GM18511 (cell line): ENCODE results near the gene SCD5.

Experiments used
- ATAC-seq: cut with Tn5 transposase; IDR thresholded peaks from one replicate; pipeline ENCODE4 v1.9.1; 2021; ENCODE audit warnings: mild to moderate bottlenecking, moderate library complexity; ENCODE audit not compliant: unreplicated experiment

SCD5 gene

DNA sequence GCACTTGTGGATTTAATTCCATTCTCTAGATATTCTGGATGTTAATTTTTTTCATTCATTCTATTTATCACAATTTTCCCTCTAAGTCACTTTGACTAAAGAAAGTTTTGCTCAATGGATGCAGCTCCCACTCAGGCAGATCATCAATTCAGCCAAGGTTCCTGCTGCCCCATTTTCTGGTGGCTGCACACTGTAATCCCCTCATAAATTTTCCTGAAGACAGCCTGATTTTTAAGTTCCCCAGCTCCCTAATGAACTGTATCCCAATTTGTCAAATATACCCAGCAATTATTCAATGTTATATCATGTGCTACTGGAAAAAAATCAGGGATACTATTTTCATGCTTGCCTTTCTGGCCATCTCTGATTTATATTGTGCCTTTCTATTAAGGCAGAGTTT lies 61.2 kb downstream of the SCD5 start:
- ATAC-seq = no peak

DNA sequence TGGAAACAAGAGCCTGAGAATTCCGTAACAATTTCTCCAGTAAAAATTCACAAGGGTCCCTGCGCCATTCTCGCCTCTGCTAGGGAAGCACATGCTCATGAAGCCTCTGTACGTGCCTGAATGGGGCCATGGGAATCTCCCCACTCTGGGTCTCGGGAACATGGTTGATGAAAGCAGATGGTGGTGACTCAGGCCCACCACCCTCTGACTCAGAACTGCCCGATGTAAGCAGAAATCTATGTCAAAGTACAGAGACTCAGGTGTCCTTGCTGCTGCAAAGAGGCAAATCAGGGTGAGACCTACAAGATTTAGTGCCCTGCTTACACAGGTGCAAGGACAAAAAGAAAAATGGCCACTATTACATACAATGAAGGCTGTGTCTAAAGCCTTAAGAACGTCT lies 65.0 kb downstream of the SCD5 start:
- ATAC-seq = no peak

DNA sequence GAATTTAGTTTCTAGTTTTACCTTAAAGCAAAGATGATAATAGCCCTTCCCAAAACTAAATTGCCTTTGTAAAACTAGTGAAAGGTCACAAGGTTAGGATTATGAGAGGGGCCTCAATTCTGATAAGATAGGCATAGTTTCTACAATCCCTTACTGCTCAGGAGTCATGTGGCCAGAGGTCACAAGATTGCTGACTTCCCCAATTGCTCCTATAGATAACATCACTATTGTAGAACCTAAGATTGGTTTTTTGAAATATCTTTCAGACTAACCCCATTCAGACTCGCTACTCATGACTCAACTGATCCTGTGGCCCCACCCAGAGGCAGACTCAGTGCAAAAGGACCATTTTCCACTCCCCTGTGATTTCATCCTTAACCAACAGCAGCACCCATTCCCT lies 70.3 kb downstream of the SCD5 start:
- ATAC-seq = no peak

- no peak for ATAC-seq
Measured at GRCh38 chr4:82726596-82726995, 72.0 kb downstream of the SCD5 start.

DNA sequence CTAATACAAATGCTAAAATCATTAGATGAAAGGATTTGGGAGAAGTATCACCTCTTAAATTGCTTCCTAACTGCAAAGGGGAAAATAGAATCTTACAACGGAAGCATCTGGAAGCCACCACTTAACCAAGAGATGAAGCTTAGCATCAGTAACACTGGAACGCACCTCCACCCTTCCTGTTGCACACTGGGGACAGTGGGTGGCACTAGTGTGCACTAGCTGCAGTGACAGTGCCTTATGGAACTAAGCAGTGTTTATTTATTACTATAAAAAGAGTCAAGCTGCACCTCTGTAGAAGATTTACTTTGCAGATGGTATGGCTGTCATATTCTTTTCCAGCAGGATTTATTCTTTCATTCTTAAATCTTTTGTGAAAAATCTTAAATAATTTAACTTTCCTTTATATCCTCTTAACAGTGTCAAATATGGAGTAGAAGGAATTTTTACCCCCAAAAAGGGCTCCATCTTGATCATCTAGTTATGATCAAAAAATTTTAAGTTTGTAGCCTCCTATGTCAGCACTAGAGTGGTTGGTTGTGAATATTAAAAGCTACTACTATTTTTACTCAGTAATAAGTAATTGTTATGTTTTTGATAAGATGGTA lies 76.7 kb downstream of the SCD5 start:
- no peak for ATAC-seq

- ATAC-seq = no peak
Measured at GRCh38 chr4:82718162-82718940, 80.2 kb downstream of the SCD5 start.

DNA sequence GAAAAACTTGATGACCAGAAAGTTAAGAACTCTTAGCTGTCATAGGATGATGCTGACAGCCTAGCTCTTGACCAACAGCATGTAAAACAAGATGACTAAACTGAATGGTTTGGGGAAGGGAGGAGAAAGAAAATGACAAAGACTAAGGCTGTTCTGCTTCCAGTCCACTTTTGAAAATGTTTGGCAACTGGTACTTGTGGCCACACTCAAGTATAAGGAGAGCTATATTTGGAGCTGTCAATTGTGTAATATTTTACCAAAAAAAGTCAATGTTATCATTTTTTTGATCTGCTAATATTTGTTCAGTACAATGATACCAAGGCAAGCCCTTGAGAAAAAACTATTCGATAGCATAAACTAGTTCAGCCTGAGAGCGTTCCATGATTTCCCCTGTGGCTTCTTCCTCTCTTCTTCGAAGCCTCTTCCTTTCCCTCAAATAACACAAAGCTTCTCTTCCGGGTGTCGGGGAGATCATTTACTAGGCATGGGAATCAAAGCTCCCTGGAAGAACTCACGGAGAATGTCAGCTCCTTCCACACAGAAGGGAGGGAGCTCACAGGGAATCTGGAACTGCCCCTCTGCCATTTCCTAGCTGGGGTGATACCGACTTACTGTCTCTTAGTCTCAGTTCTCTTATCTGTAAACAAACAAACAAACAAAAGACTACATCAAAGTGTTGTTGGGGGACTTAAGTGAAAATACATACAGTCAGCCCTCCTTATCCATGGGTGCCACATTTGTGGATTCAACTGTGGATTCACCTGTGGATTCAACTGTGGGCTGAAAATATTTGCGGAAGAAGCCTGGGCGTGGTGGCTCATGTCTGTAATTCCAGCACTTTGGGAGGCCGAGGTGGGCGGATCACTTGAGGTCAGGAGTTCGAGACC lies 82.6 kb downstream of the SCD5 start:
- no peak for ATAC-seq

- no peak for ATAC-seq
Measured at GRCh38 chr4:82713856-82714255, 84.7 kb downstream of the SCD5 start.

- no peak for ATAC-seq
Measured at GRCh38 chr4:82712561-82712960, 86.0 kb downstream of the SCD5 start.

GRCh38 chr4:82711158-82711785 lies 87.3 kb downstream of the SCD5 start:
- no peak for ATAC-seq

DNA sequence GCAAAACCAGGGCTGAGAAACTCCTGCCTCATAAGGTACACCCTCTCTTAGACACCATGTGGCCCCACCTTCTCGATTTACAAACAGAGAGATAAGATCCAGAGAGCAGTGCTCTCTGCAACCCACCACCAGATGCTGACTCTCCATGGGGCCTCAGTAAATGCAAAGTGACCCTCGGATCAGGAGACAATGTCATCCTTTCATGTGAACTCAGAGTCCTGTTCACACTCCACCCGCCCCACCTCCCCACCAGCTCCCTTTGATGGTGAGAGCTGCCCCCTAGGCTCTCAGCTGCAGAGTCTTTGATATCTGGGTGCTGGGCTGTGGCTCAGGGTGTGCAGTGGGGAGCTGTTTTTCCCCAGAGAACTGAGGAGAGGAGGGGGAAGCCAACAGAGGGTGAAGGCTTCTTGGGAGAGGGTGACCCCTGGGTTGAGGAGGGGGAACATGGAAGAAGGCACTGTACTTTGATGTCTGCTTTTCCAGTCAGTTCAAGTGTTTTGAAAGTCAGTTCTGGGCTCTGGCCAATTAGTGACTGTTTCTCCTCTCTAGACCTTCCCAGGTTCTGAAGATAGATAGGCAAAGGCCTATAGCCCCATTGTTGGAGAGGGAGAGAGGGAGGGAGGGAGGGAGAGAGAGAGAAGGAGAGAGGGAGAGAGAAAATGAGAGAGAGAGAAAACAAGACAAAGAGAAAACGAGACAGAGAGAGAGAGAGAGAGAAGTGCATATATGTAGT lies 88.2 kb downstream of the SCD5 start:
- ATAC-seq = no peak

DNA sequence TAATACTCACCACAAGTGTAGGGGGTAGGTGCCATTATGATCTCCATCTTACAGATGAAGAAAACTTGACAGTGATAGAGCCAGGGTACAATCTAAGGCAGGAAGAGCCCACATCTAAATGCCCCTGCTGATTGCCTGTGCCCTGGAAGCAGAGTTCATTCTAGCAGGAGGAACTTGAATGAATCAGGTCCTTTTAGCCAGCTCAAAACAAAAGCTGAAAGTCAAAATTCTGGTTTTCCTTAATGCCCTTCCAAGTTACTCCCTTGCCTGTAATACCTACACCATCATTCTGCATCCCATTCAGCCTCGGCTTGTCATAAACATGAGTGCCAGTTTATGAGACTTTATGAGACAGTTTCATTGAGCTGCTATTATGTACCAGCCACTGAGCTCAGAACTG lies 89.6 kb downstream of the SCD5 start:
- ATAC-seq = no peak

DNA sequence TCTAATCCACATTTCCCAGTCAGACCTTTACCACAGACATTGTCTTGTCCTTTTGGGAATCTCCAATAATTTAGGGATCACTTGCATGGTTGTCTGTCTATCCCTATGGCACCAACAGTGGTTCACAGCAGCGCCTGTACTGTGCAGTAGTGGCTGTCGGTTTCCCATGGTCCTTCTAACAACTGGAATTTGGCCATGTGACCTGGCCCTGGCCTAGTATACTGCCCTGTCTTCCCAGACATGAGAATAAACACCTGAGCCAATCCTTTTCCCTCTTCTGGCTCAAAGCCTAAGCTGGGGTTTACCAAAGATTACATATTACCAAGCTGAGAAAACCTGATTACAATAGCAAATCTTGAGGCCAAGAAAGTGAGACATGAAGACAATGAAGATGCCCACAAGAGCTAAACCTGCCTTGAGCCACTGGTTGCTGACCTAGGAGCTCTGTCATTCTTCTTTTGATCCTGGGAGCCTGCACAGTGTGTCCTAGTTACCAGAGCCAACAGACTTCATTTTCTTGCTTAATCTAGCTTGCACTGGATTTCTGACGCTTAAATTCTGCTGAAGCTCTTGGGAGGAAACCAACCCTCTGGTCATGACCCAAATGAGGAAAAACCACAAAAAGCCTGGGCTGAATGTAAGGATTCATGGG lies 92.1 kb downstream of the SCD5 start:
- no peak for ATAC-seq

DNA sequence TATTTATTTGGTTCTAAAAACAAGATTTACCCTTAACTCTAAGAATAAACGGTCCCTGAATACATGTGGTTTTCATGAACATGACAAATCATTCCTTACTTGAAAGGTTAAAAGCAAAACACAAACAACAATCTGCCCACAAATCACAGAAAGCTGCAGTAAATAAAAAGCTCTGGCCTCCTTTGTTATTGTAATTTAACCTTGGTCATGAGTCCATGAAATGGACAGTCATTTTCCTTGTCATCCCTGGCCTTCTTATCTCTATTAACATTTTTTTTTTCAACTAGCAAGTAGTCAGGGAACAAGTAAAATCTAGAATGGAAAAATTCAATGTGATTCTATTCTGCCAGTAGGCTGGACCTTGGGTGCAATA lies 92.7 kb downstream of the SCD5 start:
- ATAC-seq = no peak

- no peak for ATAC-seq
Measured at GRCh38 chr4:82705169-82705927, 93.2 kb downstream of the SCD5 start.

- no peak for ATAC-seq
Measured at GRCh38 chr4:82704156-82704555, 94.4 kb downstream of the SCD5 start.

DNA sequence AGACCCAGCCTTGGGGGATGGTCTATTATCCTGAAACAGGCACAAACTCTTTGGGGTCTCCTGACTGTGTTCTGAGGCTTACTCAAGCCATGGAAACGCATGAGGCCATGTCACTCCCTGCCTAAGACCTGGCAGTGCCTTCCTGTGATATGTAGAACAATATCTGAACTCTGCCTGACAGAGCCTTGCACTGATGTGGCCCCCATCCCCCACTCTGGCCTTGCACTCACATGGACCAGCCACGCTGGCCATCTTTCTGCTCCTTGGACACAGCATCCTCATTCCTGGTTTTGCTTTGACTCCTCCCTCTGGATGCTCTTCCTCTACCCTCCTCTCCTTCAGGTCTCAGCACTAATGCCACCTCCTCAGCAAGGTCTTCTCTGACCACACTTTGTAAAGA lies 100.2 kb downstream of the SCD5 start:
- no peak for ATAC-seq

GRCh38 chr4:82697561-82697960 lies 101.0 kb downstream of the SCD5 start:
- no peak for ATAC-seq

DNA sequence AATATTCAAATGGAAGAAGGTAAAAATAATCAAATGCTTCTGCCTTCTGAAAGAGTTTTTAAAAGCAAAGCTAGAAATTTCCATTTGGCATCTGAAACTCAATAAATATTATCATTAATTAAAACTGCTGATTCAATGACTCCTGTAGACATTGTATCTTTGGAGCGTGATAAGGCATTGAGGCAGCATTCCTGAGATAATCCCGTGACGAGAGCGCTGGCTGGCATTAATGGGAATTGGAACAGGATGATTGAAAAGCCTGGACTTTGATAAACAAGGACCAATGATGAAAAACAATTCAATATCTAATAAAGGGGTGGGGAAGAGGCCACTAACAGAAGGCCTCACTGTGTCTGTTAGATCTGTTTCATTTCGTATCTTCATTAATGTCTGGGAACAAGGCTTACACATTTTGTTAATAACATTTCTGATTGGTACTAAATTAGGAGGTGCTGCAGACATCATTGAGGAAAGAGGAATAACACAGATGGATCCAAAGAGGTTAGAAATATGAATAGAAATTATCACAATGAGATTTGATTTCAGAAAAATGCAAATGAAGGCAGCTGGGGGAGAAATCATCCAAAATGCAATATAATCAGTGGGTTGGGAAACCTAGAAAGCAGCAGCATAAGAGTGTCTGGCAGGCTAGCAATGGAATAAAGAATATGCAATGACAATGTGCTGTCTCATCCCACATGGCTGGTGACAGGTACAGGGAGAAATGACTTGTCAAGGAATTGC lies 102.3 kb downstream of the SCD5 start:
- ATAC-seq = no peak
